Measurements from ENCODE around the gene DHRSX. TPM values are rescaled to one million over a fixed set of nuclear protein-coding genes. Genes with fewer than 3 reads are reported as not detected.

DHRSX gene
- total and polyA plus RNA-seq, 2 donors from 2014 or later = 26.4 to 30.0 TPM

DNA sequence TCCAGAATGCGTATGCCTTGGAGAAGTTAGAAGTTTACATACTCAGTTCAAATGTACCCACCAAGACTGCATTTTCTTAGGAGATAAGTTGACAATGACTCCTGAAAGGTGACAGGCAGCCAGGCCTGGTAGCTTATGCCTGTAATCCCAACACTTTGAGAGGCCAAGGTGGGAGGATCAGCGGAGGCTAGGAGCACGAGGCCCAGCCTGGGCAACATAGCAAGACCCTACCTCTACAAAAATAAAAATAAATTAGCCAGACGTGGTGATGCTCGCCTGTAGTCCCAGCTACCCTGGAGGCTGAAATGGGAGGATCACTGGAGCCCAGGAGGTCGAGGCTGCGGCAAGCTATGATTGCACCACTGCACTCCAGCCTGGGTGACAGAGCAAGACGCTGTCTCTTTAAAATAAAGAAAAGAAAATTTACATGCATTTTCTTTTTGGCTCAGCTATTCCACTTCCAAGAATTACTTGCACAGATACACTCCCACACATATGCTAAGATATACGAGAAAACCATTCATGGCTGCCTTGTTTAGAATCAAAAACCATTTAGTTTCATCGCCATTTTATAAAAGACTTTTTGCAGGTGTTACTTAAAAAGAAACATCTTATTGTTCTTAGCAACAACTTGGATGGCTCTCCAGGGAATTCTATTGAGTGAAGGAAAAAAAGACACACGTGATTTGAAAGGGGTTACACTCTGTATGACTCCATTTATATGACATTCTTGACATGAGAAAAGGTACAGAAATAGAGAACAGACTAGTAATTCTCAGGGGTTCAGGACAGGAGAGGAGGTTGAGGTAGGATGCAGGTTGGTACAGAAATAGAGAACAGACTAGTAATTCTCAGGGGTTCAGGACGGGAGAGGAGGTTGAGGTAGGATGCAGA lies 66.3 kb downstream of the DHRSX start:
- Histone ChIP-seq H3K27ac (ENCODE audit: low read depth in 2 of 2, low read length in 2 of 2) (no peak overlapping the region), H3K4me3 (ENCODE audit: low read length in 3 of 3) (no peak overlapping the region), H3K36me3 (ENCODE audit: control insufficient read depth in 2 of 3, insufficient read depth in 3 of 3, low read length in 3 of 3) (no peaks in the 10 kb centered on the region), H3K4me1 (ENCODE audit: control insufficient read depth in 2 of 3, insufficient read depth in 2 of 3, low read depth in 1 of 3, low read length in 3 of 3) (no peaks in the 10 kb centered on the region), H3K9ac (ENCODE audit: low read length in 3 of 3) (no peak overlapping the region), H3K9me3 (ENCODE audit: control insufficient read depth in 2 of 3, insufficient read depth in 1 of 3, low read length in 3 of 3) (peaks cover 0 to 1% (median 0%) of the 10 kb centered on the region in 3 donors), H3K27me3 (ENCODE audit: control insufficient read depth, insufficient read depth, low read length) (no peaks in the 10 kb centered on the region)
- DNase-seq (no peak), FAIRE-seq (no peak)
- TF ChIP-seq, protein P1, sequence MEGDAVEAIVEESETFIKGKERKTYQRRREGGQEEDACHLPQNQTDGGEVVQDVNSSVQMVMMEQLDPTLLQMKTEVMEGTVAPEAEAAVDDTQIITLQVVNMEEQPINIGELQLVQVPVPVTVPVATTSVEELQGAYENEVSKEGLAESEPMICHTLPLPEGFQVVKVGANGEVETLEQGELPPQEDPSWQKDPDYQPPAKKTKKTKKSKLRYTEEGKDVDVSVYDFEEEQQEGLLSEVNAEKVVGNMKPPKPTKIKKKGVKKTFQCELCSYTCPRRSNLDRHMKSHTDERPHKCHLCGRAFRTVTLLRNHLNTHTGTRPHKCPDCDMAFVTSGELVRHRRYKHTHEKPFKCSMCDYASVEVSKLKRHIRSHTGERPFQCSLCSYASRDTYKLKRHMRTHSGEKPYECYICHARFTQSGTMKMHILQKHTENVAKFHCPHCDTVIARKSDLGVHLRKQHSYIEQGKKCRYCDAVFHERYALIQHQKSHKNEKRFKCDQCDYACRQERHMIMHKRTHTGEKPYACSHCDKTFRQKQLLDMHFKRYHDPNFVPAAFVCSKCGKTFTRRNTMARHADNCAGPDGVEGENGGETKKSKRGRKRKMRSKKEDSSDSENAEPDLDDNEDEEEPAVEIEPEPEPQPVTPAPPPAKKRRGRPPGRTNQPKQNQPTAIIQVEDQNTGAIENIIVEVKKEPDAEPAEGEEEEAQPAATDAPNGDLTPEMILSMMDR (IDR thresholded peaks at IDR 0.05; ENCODE audit: borderline replicate concordance, extremely low read depth, insufficient read depth) = no peak
- intact Hi-C loops (cut with DNase I) = no loop called here

DNA sequence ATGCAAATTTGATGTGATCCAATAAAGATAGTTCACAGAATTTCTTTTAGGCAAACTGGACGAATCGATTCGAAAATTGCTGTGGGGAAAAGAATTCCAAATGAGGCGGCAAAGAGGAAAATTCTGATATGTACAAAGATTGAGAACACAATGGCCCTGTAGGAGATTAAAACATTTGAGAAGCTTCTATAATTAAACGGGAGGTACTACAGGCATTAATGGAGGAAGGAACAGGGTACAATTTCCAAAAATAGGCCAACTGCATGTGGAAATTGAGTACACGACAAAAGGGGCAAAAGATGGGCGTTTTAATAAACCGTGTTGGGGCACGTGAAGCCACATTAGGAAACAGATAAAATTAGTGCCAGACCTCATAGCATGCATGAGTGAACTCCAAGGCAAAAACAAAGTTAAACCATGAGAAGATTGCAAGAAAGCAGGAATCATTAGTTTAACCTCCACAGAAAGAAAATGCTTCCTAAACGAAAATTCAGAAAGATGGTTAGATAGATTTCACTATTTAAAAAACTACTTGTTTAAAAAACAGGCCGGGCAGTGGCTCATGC lies 68.4 kb downstream of the DHRSX start:
- H3K27ac ChIP-seq (ENCODE audit: low read depth in 2 of 2, low read length in 2 of 2) = no peak overlapping the region
- no peaks in the 10 kb centered on the region for H3K27me3 ChIP-seq (ENCODE audit: control insufficient read depth, insufficient read depth, low read length)
- no peaks in the 10 kb centered on the region for H3K9me3 ChIP-seq (ENCODE audit: control insufficient read depth in 2 of 3, insufficient read depth in 1 of 3, low read length in 3 of 3)
- no peaks in the 10 kb centered on the region for H3K36me3 ChIP-seq (ENCODE audit: control insufficient read depth in 2 of 3, insufficient read depth in 3 of 3, low read length in 3 of 3)
- DNase-seq (no peak), FAIRE-seq (no peak)
- H3K4me3 ChIP-seq (ENCODE audit: low read length in 3 of 3) = no peak overlapping the region
- TF ChIP-seq, protein P1 (IDR thresholded peaks at IDR 0.05; ENCODE audit: borderline replicate concordance, extremely low read depth, insufficient read depth) = no peak
- no peak overlapping the region for H3K9ac ChIP-seq (ENCODE audit: low read length in 3 of 3)
- H3K4me1 ChIP-seq (ENCODE audit: control insufficient read depth in 2 of 3, insufficient read depth in 2 of 3, low read depth in 1 of 3, low read length in 3 of 3) = no peaks in the 10 kb centered on the region
- intact Hi-C loops (cut with DNase I) = no loop called here

DNA sequence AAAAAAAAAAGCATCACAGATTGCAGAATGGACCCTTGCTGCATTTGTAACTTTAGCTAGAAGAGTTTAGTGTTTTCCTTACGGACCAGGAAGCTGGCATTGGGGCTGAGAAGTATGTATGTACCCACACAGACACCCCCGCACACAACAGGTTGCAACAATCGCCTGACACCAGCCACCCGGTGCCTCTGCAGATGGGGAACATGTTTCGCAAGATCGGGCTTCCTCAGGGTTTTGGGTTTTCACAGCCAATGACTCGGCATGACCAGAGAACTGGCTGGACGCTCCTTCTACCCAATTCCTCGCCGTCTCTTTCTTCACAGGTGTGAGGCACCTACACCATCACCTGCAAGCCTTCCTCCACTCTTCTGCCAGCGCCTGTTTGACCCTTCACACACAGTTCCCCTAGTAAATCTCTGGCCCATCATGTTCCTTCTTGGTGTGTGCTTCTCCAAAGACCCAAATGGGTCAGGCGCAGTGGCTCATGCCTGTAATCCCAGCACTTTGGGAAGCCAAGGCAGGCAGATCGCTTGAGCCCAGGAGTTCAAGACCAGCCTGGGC lies 70.4 kb downstream of the DHRSX start:
- H3K36me3 ChIP-seq (ENCODE audit: control insufficient read depth in 2 of 3, insufficient read depth in 3 of 3, low read length in 3 of 3) = no peaks in the 10 kb centered on the region
- FAIRE-seq (no peak), DNase-seq (no peak)
- H3K27me3 ChIP-seq (ENCODE audit: control insufficient read depth, insufficient read depth, low read length) = no peaks in the 10 kb centered on the region
- intact Hi-C loops (cut with DNase I) = no loop called here
- TF ChIP-seq, protein P1 (IDR thresholded peaks at IDR 0.05; ENCODE audit: borderline replicate concordance, extremely low read depth, insufficient read depth) = no peak
- H3K4me1 ChIP-seq (ENCODE audit: control insufficient read depth in 2 of 3, insufficient read depth in 2 of 3, low read depth in 1 of 3, low read length in 3 of 3) = peaks cover 0 to 3% (median 0%) of the 10 kb centered on the region in 3 donors
- no peak overlapping the region for H3K9ac ChIP-seq (ENCODE audit: low read length in 3 of 3)
- no peaks in the 10 kb centered on the region for H3K9me3 ChIP-seq (ENCODE audit: control insufficient read depth in 2 of 3, insufficient read depth in 1 of 3, low read length in 3 of 3)
- H3K4me3 ChIP-seq (ENCODE audit: low read length in 3 of 3) = no peak overlapping the region
- no peak overlapping the region for H3K27ac ChIP-seq (ENCODE audit: low read depth in 2 of 2, low read length in 2 of 2)
